Suprapubic skin (tissue), 4 donors: ENCODE measurements around the gene TSPEAR. TPM values are rescaled to one million over a fixed set of nuclear protein-coding genes. Genes with fewer than 3 reads are reported as not detected.

Source experiments
- DNase-seq, 2 donors: peaks; one replicate each; pipeline ENCODE4 v3.0.0-alpha.2; 2019; ENCODE audit warnings: low spot score in 2 of 2
- H3K27ac ChIP-seq: fragments of 200-600 bp; sonication (generic); one replicate; pipeline ENCODE4 v1.5.1; 2019
- H3K27me3 ChIP-seq: fragments of 200-600 bp; sonication (generic); one replicate; pipeline ENCODE4 v1.5.1; 2019
- H3K36me3 ChIP-seq: fragments of 200-600 bp; sonication (generic); one replicate; pipeline ENCODE4 v1.5.1; 2019
- H3K4me1 ChIP-seq: fragments of 200-600 bp; sonication (generic); one replicate; pipeline ENCODE4 v1.5.1; 2019
- H3K4me3 ChIP-seq: fragments of 200-600 bp; sonication (generic); one replicate; pipeline ENCODE4 v1.5.1; 2019; ENCODE audit warnings: mild to moderate bottlenecking
- H3K9me3 ChIP-seq: fragments of 200-600 bp; sonication (generic); one replicate; pipeline ENCODE4 v1.5.1; 2019
- CTCF ChIP-seq, 2 donors: fragments of 200-600 bp in 1 of 2; fragments of 450-650 bp in 1 of 2; sonication (generic) in 1 of 2; IDR thresholded peaks; one replicate each; pipeline ENCODE4 v1.5.1; 2016 to 2019; ENCODE audit warnings: antibody characterized with exemption in 2 of 2, mild to moderate bottlenecking in 1 of 2, moderate library complexity in 1 of 2
- EP300 ChIP-seq: sonication (generic); formaldehyde crosslinking; IDR thresholded peaks from one replicate; pipeline ENCODE4 v1.6.1; 2017; ENCODE audit warnings: antibody characterized with exemption
- POLR2A ChIP-seq, 2 donors: fragments of 450-650 bp; IDR thresholded peaks; one replicate each; pipeline ENCODE4 v1.6.1; 2017; ENCODE audit warnings: antibody characterized with exemption in 2 of 2, mild to moderate bottlenecking in 2 of 2, moderate library complexity in 2 of 2
- POLR2AphosphoS5 ChIP-seq, 3 donors: sonication (generic); formaldehyde crosslinking; IDR thresholded peaks; one replicate each; pipeline ENCODE4 v1.6.1; 2017; ENCODE audit warnings: antibody characterized with exemption in 3 of 3
- WGBS: methylation state at CpG from one replicate; pipeline ENCODE4 v1.1.5; 2018; 5-methylcytosine and 5-hydroxymethylcytosine counted together
- total RNA-seq, 4 donors: library from RNA; depleted of rRNA; stranded (reverse); fragments of >200 nt; gene quantifications; one replicate each; pipeline ENCODE4 v1.1.0, GENCODE V29; 2016

The TSPEAR gene
- total RNA-seq, 4 donors from 2014 or later: 0.21 to 0.59 (median 0.32) TPM; not detected in 1

- WGBS: 79% methylated on average over 7 of the region's 7 CpGs
- no peaks in the 10 kb centered on the region for H3K4me1 ChIP-seq
- H3K27ac ChIP-seq: no peak overlapping the region
- H3K4me3 ChIP-seq: no peak overlapping the region
- no peaks in the 10 kb centered on the region for H3K36me3 ChIP-seq
- no peaks in the 10 kb centered on the region for H3K9me3 ChIP-seq
- no peak for TF ChIP-seq CTCF (IDR thresholded peaks at IDR 0.05)
- TF ChIP-seq POLR2AphosphoS5 (IDR thresholded peaks at IDR 0.05): no peak
- TF ChIP-seq POLR2A (IDR thresholded peaks at IDR 0.05): no peak
- TF ChIP-seq EP300: no peak
- no peak for DNase-seq
- H3K27me3 ChIP-seq: peaks cover 16% of the 10 kb centered on the region
These were observed 181.0 kb downstream of the TSPEAR start for GRCh38 chr21:44530221-44530902.

DNA sequence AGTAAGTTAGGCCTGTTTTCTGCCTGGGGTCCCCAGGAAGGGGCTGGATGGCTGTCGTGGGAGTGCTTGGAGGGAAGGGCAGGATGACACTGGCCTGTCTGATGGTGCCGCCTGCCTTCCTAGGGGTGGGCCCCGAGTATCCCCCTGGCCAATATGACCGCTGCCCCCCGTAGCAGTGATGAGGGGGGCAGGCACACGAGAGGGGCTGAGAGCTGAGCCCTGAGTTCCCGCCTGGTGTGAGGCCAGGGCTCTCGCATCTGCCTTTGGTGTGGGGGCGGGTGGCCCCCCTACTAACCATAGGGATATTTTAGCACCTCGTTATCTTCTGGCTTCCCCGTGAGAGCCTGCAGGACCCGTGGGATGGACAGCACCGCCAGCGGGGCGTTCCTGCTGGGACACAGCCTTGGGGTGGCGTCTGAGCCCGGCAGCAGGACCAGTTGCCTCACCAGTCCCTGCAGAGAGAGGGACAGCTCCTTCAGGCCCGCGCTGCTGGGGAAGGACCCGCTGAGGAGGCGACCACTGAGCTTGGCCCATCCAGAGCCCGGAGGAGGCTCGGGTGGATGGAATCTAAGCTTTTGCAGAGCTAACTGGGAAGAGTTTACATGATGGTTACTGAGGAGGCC lies 181.8 kb downstream of the TSPEAR start:
- Histone ChIP-seq H3K27ac (no peak overlapping the region), H3K36me3 (no peaks in the 10 kb centered on the region), H3K27me3 (peaks cover 16% of the 10 kb centered on the region), H3K4me1 (no peaks in the 10 kb centered on the region), H3K4me3 (no peak overlapping the region), H3K9me3 (no peaks in the 10 kb centered on the region)
- DNase-seq: peak in 1 of 2 donors; percentile 58
- 78% methylated on average over 4 of the region's 23 CpGs for WGBS
- TF ChIP-seq POLR2A (IDR thresholded peaks at IDR 0.05): no peak
- no peak for TF ChIP-seq POLR2AphosphoS5 (IDR thresholded peaks at IDR 0.05)
- TF ChIP-seq EP300: no peak
- no peak for TF ChIP-seq CTCF (IDR thresholded peaks at IDR 0.05)

GRCh38 chr21:44529011-44529421 lies 182.4 kb downstream of the TSPEAR start:
- Histone ChIP-seq H3K4me3 (no peak overlapping the region), H3K36me3 (no peaks in the 10 kb centered on the region), H3K27me3 (peaks cover 16% of the 10 kb centered on the region), H3K4me1 (no peaks in the 10 kb centered on the region), H3K27ac (no peak overlapping the region), H3K9me3 (no peaks in the 10 kb centered on the region)
- TF ChIP-seq POLR2A (IDR thresholded peaks at IDR 0.05) (no peak), POLR2AphosphoS5 (IDR thresholded peaks at IDR 0.05) (no peak), CTCF (IDR thresholded peaks at IDR 0.05) (no peak), EP300 (no peak)
- WGBS: 92% methylated on average over 17 of the region's 17 CpGs
- peak; percentile 38 to 73 for DNase-seq

- WGBS: 90% methylated on average over 7 of the region's 10 CpGs
- Histone ChIP-seq H3K36me3 (no peaks in the 10 kb centered on the region), H3K4me1 (no peaks in the 10 kb centered on the region), H3K4me3 (no peak overlapping the region), H3K9me3 (no peaks in the 10 kb centered on the region), H3K27ac (no peak overlapping the region), H3K27me3 (peaks cover 16% of the 10 kb centered on the region)
- TF ChIP-seq POLR2A (IDR thresholded peaks at IDR 0.05): no peak
- TF ChIP-seq EP300: no peak
- no peak for TF ChIP-seq POLR2AphosphoS5 (IDR thresholded peaks at IDR 0.05)
- no peak for TF ChIP-seq CTCF (IDR thresholded peaks at IDR 0.05)
- peak in 1 of 2 donors; percentile 44 for DNase-seq
These were observed 182.8 kb downstream of the TSPEAR start for GRCh38 chr21:44528634-44528995.

DNA sequence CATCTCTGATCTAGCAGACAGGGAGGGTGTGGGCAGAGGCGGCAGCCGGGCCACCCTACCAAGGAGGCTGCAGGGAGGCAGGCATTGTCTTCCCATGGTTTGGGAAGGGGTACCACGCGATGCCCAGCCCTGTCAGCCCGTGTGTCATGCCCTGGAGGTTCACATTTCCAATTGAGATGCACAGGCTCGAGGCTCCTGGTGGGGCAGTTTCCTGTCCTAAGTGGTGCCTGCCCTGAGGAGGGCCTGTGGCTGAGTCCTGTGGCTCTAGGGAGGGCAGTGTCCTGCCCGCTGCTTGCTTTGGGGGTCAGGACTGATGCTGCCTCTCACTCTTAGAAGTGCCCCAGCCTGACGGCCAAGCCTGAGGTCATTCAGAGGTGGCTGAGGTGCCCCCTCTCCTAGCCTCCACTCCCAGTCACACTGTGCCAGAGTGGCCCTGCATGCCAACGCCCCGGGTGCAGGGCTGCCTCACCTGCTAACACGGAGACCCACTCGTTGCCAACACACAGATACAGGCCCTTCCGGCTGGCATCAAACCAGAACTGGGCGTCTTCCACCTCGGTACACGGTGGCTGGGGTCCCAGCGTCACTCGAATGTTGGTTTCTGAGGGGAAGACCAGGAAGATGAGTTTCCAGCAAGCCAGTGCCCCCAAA lies 183.3 kb downstream of the TSPEAR start:
- Histone ChIP-seq H3K27ac (no peak overlapping the region), H3K4me1 (no peaks in the 10 kb centered on the region), H3K36me3 (no peaks in the 10 kb centered on the region), H3K4me3 (no peak overlapping the region), H3K27me3 (peaks cover 11% of the 10 kb centered on the region), H3K9me3 (no peaks in the 10 kb centered on the region)
- peak; percentile 35 to 71 for DNase-seq
- no peak for TF ChIP-seq POLR2AphosphoS5 (IDR thresholded peaks at IDR 0.05)
- TF ChIP-seq POLR2A (IDR thresholded peaks at IDR 0.05): no peak
- TF ChIP-seq CTCF (IDR thresholded peaks at IDR 0.05): no peak
- TF ChIP-seq EP300: no peak
- 62% methylated on average over 2 of the region's 18 CpGs for WGBS
